SK-N-SH treated with all-trans-retinoic acid at 6 μM for 48 hours (cell line): Measurements from ENCODE around the gene CACNA1B.

ENCODE experiments used
- ISL1 ChIP-seq: fragments of 250-450 bp; sonication (Bioruptor Pico); IDR thresholded peaks from 2 replicates; pipeline ENCODE4 v2.1.2; 2022; ENCODE audit warnings: mild to moderate bottlenecking, moderate library complexity
- RARB ChIP-seq: fragments of 250-450 bp; sonication (Bioruptor Pico); IDR thresholded peaks from 2 replicates; pipeline ENCODE4 v1.8.0; 2021; ENCODE audit warnings: mild to moderate bottlenecking, moderate library complexity
- ZC3H10 ChIP-seq: fragments of 250-450 bp; sonication (Bioruptor Pico); IDR thresholded peaks from 2 replicates; pipeline ENCODE4 v1.5.1; 2021; ENCODE audit warnings: mild to moderate bottlenecking, moderate library complexity
- ZFP30 ChIP-seq: fragments of 450-650 bp; formaldehyde crosslinking; IDR thresholded peaks from 2 replicates; pipeline ENCODE4 v1.5.0; 2022; ENCODE audit warnings: mild to moderate bottlenecking, moderate library complexity
- ZNF8 ChIP-seq: fragments of 450-650 bp; formaldehyde crosslinking; IDR thresholded peaks from 2 replicates; pipeline ENCODE4 v1.5.0; 2020; ENCODE audit warnings: mild to moderate bottlenecking, moderate library complexity
- TF ChIP-seq, protein P1 (sequence below): fragments of 250-450 bp; sonication (Bioruptor Pico); IDR thresholded peaks from 2 replicates; pipeline ENCODE4 v1.5.0; 2020; ENCODE audit warnings: mild to moderate bottlenecking, moderate library complexity

DNA sequence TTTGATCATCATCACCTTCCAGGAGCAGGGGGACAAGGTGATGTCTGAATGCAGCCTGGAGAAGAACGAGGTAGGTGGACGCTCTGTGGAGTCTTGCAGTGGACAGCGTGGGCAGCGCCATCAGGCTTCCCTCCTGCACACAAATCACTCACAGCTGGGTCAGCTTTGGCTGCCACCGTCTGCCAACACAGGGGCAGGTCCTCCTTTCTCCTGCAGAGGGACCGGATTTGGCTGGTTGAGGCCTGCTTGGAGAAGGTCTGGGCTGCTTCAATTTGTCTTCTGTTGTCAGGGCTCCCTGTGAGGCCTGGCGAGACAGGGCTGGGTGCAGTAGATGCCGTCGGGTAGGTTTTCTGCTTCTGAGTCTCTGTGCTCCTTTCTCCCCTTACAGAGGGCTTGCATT, 180.6 kb downstream of the CACNA1B start:
- TF ChIP-seq ISL1 (CRISPR knock-in tag) = no peak
- no peak for TF ChIP-seq ZNF8 (CRISPR knock-in tag)
- TF ChIP-seq, protein P1, sequence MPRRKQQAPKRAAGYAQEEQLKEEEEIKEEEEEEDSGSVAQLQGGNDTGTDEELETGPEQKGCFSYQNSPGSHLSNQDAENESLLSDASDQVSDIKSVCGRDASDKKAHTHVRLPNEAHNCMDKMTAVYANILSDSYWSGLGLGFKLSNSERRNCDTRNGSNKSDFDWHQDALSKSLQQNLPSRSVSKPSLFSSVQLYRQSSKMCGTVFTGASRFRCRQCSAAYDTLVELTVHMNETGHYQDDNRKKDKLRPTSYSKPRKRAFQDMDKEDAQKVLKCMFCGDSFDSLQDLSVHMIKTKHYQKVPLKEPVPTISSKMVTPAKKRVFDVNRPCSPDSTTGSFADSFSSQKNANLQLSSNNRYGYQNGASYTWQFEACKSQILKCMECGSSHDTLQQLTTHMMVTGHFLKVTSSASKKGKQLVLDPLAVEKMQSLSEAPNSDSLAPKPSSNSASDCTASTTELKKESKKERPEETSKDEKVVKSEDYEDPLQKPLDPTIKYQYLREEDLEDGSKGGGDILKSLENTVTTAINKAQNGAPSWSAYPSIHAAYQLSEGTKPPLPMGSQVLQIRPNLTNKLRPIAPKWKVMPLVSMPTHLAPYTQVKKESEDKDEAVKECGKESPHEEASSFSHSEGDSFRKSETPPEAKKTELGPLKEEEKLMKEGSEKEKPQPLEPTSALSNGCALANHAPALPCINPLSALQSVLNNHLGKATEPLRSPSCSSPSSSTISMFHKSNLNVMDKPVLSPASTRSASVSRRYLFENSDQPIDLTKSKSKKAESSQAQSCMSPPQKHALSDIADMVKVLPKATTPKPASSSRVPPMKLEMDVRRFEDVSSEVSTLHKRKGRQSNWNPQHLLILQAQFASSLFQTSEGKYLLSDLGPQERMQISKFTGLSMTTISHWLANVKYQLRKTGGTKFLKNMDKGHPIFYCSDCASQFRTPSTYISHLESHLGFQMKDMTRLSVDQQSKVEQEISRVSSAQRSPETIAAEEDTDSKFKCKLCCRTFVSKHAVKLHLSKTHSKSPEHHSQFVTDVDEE = no peak
- TF ChIP-seq ZC3H10 (CRISPR knock-in tag) = no peak
- no peak for TF ChIP-seq RARB (CRISPR knock-in tag)
- no peak for TF ChIP-seq ZFP30 (CRISPR knock-in tag)
